SK-N-SH treated with all-trans-retinoic acid at 6 μM for 48 hours (cell line): ENCODE measurements around the gene WFDC1.

Experiments
- ATAC-seq: fragments of 200-7000 bp; cut with Tn5 transposase; 3 replicates; pipeline ENCODE4 v1.9.1; 2020; ENCODE audit warnings: mild to moderate bottlenecking, moderate library complexity
- ARNTL ChIP-seq: fragments of 450-650 bp; formaldehyde crosslinking; IDR thresholded peaks from 2 replicates; pipeline ENCODE4 v1.5.0; 2020; ENCODE audit warnings: low read depth, mild to moderate bottlenecking, moderate library complexity, borderline replicate concordance
- BACH2 ChIP-seq: fragments of 250-450 bp; sonication (Bioruptor Pico); IDR thresholded peaks from 2 replicates; pipeline ENCODE4 v1.9.0; 2021; ENCODE audit warnings: mild to moderate bottlenecking, borderline replicate concordance
- CREB5 ChIP-seq: fragments of 250-450 bp; sonication (Bioruptor Pico); IDR thresholded peaks from 2 replicates; pipeline ENCODE4 v1.5.1; 2020; ENCODE audit warnings: low read depth, mild to moderate bottlenecking, moderate library complexity
- CSDC2 ChIP-seq: fragments of 250-450 bp; sonication (Bioruptor Pico); IDR thresholded peaks from 2 replicates; pipeline ENCODE4 v1.5.0; 2020; ENCODE audit warnings: mild to moderate bottlenecking, moderate library complexity
- CSRNP3 ChIP-seq: fragments of 250-450 bp; sonication (Bioruptor Pico); IDR thresholded peaks from 2 replicates; pipeline ENCODE4 v1.5.1; 2021; ENCODE audit warnings: mild to moderate bottlenecking, moderate library complexity
- ESRRG ChIP-seq: fragments of 250-450 bp; sonication (Bioruptor Pico); IDR thresholded peaks from 2 replicates; pipeline ENCODE4 v1.6.1; 2021; ENCODE audit warnings: mild to moderate bottlenecking
- GLIS3 ChIP-seq: fragments of 250-450 bp; sonication (Bioruptor Pico); IDR thresholded peaks from 2 replicates; pipeline ENCODE4 v1.5.0; 2020; ENCODE audit warnings: mild to moderate bottlenecking, moderate library complexity
- ISL1 ChIP-seq: fragments of 250-450 bp; sonication (Bioruptor Pico); IDR thresholded peaks from 2 replicates; pipeline ENCODE4 v2.1.2; 2022; ENCODE audit warnings: mild to moderate bottlenecking, moderate library complexity
- OSR1 ChIP-seq: fragments of 250-450 bp; sonication (Bioruptor Pico); IDR thresholded peaks from 2 replicates; pipeline ENCODE4 v1.8.0; 2022; ENCODE audit warnings: moderate library complexity, mild to moderate bottlenecking, inconsistent platforms
- PATZ1 ChIP-seq: fragments of 250-450 bp; sonication (Bioruptor Pico); IDR thresholded peaks from 2 replicates; pipeline ENCODE4 v1.8.0; 2020; ENCODE audit warnings: mild to moderate bottlenecking, moderate library complexity, borderline replicate concordance
- POU6F1 ChIP-seq: fragments of 250-450 bp; sonication (Bioruptor Pico); IDR thresholded peaks from 2 replicates; pipeline ENCODE4 v1.8.0; 2021; ENCODE audit warnings: low read depth, mild to moderate bottlenecking, moderate library complexity, borderline replicate concordance
- PPARA ChIP-seq: fragments of 250-450 bp; sonication (Bioruptor Pico); IDR thresholded peaks from 2 replicates; pipeline ENCODE4 v1.5.0; 2020; ENCODE audit warnings: mild to moderate bottlenecking, borderline replicate concordance
- RARB ChIP-seq: fragments of 250-450 bp; sonication (Bioruptor Pico); IDR thresholded peaks from 2 replicates; pipeline ENCODE4 v1.8.0; 2021; ENCODE audit warnings: mild to moderate bottlenecking, moderate library complexity
- SNAI2 ChIP-seq: fragments of 250-450 bp; sonication (Bioruptor Pico); IDR thresholded peaks from 2 replicates; pipeline ENCODE4 v1.5.0; 2020; ENCODE audit warnings: mild to moderate bottlenecking, moderate library complexity
- TCF4 ChIP-seq: fragments of 250-450 bp; sonication (Bioruptor Pico); IDR thresholded peaks from 2 replicates; pipeline ENCODE4 v1.8.0; 2021; ENCODE audit warnings: mild to moderate bottlenecking, moderate library complexity, borderline replicate concordance
- TOX ChIP-seq: fragments of 250-450 bp; sonication (Bioruptor Pico); IDR thresholded peaks from 2 replicates; pipeline ENCODE4 v1.8.0; 2021; ENCODE audit warnings: mild to moderate bottlenecking, moderate library complexity, borderline replicate concordance
- TSHZ2 ChIP-seq: fragments of 250-450 bp; sonication (Bioruptor Pico); IDR thresholded peaks from 2 replicates; pipeline ENCODE4 v1.5.0; 2020; ENCODE audit warnings: mild to moderate bottlenecking, moderate library complexity
- ZC3H10 ChIP-seq: fragments of 250-450 bp; sonication (Bioruptor Pico); IDR thresholded peaks from 2 replicates; pipeline ENCODE4 v1.5.1; 2021; ENCODE audit warnings: mild to moderate bottlenecking, moderate library complexity
- ZFP3 ChIP-seq: fragments of 250-450 bp; sonication (Bioruptor Pico); IDR thresholded peaks from 2 replicates; pipeline ENCODE4 v1.5.0; 2020; ENCODE audit warnings: mild to moderate bottlenecking, moderate library complexity
- ZFP30 ChIP-seq: fragments of 450-650 bp; formaldehyde crosslinking; IDR thresholded peaks from 2 replicates; pipeline ENCODE4 v1.5.0; 2022; ENCODE audit warnings: mild to moderate bottlenecking, moderate library complexity
- ZNF565 ChIP-seq: fragments of 450-650 bp; formaldehyde crosslinking; conservative IDR thresholded peaks from 2 replicates; pipeline ENCODE4 v1.5.0; 2020; ENCODE audit warnings: low read depth, mild to moderate bottlenecking, moderate library complexity
- ZNF70 ChIP-seq: fragments of 450-650 bp; formaldehyde crosslinking; IDR thresholded peaks from 2 replicates; pipeline ENCODE4 v1.5.0; 2020; ENCODE audit warnings: mild to moderate bottlenecking, moderate library complexity
- ZNF8 ChIP-seq: fragments of 450-650 bp; formaldehyde crosslinking; IDR thresholded peaks from 2 replicates; pipeline ENCODE4 v1.5.0; 2020; ENCODE audit warnings: mild to moderate bottlenecking, moderate library complexity

WFDC1 gene

GRCh38 chr16:84368308-84368996 lies 73.8 kb downstream of the WFDC1 start, which contains the start of gene ATP2C2:
ATP2C2 (plus strand) TSS chr16:84368538; CDS start chr16:84368616, 78 bp downstream.
- peak; percentile 28; the same call in 1 of the 3 replicates for ATAC-seq
- TF ChIP-seq PATZ1 (CRISPR knock-in tag) (no peak), BACH2 (CRISPR knock-in tag) (no peak), CREB5 (CRISPR knock-in tag) (no peak), OSR1 (CRISPR knock-in tag) (no peak), ZNF8 (CRISPR knock-in tag) (no peak), CSDC2 (no peak), TSHZ2 (no peak), GLIS3 (CRISPR knock-in tag) (no peak), TOX (CRISPR knock-in tag) (no peak), ZC3H10 (CRISPR knock-in tag) (no peak), ARNTL (no peak), RARB (CRISPR knock-in tag) (no peak), ZFP30 (CRISPR knock-in tag) (no peak), ZNF70 (CRISPR knock-in tag) (no peak), ZFP3 (CRISPR knock-in tag) (no peak), ESRRG (CRISPR knock-in tag) (no peak), ZNF565 (CRISPR knock-in tag) (no peak), ISL1 (CRISPR knock-in tag) (no peak)
- TF ChIP-seq, all 23 proteins: peak for 0

GRCh38 chr16:84369105-84369504 lies 74.4 kb downstream of the WFDC1 start:
- TF ChIP-seq CREB5 (CRISPR knock-in tag) (no peak), ZFP30 (CRISPR knock-in tag) (no peak), TCF4 (CRISPR knock-in tag) (no peak), PPARA (CRISPR knock-in tag) (no peak), SNAI2 (CRISPR knock-in tag) (no peak), PATZ1 (CRISPR knock-in tag) (no peak), CSRNP3 (CRISPR knock-in tag) (no peak), RARB (CRISPR knock-in tag) (no peak), ZC3H10 (CRISPR knock-in tag) (no peak), ISL1 (CRISPR knock-in tag) (no peak), ZNF565 (CRISPR knock-in tag) (no peak), ZNF8 (CRISPR knock-in tag) (no peak), ZFP3 (CRISPR knock-in tag) (no peak), ESRRG (CRISPR knock-in tag) (no peak), POU6F1 (no peak), TSHZ2 (no peak)
- ATAC-seq = no peak
